ENCODE results near the gene CDH22.

CDH22 gene

GRCh38 chr20:46304852-46305251 is 3.4 kb downstream of the CDH22 start:
- no peak overlapping the region for H3K4me3 ChIP-seq (ENCODE audit: low read depth in 1 of 2, low read length in 1 of 2)
- H3K27me3 ChIP-seq = peaks cover 88% of the 10 kb centered on the region
- TF ChIP-seq CTCF (IDR thresholded peaks at IDR 0.05) = no peak

GRCh38 chr20:46304361-46304760 is 3.9 kb downstream of the CDH22 start:
- peaks cover 83% of the 10 kb centered on the region for H3K27me3 ChIP-seq
- TF ChIP-seq CTCF (IDR thresholded peaks at IDR 0.05) = no peak
- no peak overlapping the region for H3K27ac ChIP-seq
- H3K9me3 ChIP-seq = no peaks in the 10 kb centered on the region
- H3K4me1 ChIP-seq (ENCODE audit: control insufficient read depth in 1 of 2, insufficient read depth in 1 of 2, low read depth in 1 of 2, low read length in 1 of 2) = peaks cover 12 to 22% of the 10 kb centered on the region in 2 experiments
- H3K36me3 ChIP-seq = no peaks in the 10 kb centered on the region
- no peak overlapping the region for H3K4me3 ChIP-seq (ENCODE audit: low read depth in 1 of 2, low read length in 1 of 2)

More at GRCh38 chr20:46304852-46305251, 3.4 kb downstream of the CDH22 start:
- Histone ChIP-seq H3K27ac (no peak overlapping the region), H3K9me3 (no peaks in the 10 kb centered on the region), H3K4me1 (ENCODE audit: control insufficient read depth in 1 of 2, insufficient read depth in 1 of 2, low read depth in 1 of 2, low read length in 1 of 2) (peaks cover 12 to 22% of the 10 kb centered on the region in 2 experiments), H3K36me3 (no peaks in the 10 kb centered on the region)

GRCh38 chr20:46303176-46303956 is 4.9 kb downstream of the CDH22 start:
- Histone ChIP-seq H3K27me3 (peaks cover 82% of the 10 kb centered on the region), H3K9me3 (no peaks in the 10 kb centered on the region), H3K4me1 (ENCODE audit: control insufficient read depth in 1 of 2, insufficient read depth in 1 of 2, low read depth in 1 of 2, low read length in 1 of 2) (peaks cover 12 to 17% of the 10 kb centered on the region in 2 experiments), H3K4me3 (ENCODE audit: low read depth in 1 of 2, low read length in 1 of 2) (no peak overlapping the region), H3K36me3 (no peaks in the 10 kb centered on the region), H3K27ac (no peak overlapping the region)
- no peak for TF ChIP-seq CTCF (IDR thresholded peaks at IDR 0.05)

- H3K27me3 ChIP-seq = peaks cover 79% of the 10 kb centered on the region
- peaks cover 3 to 4% of the 10 kb centered on the region in 2 experiments for H3K4me1 ChIP-seq (ENCODE audit: control insufficient read depth in 1 of 2, insufficient read depth in 1 of 2, low read depth in 1 of 2, low read length in 1 of 2)
- TF ChIP-seq CTCF (IDR thresholded peaks at IDR 0.05) = no peak
- H3K4me3 ChIP-seq (ENCODE audit: low read depth in 1 of 2, low read length in 1 of 2) = no peak overlapping the region
- no peak overlapping the region for H3K27ac ChIP-seq
- H3K36me3 ChIP-seq = no peaks in the 10 kb centered on the region
- H3K9me3 ChIP-seq = no peaks in the 10 kb centered on the region
These were observed 6.2 kb downstream of the CDH22 start for GRCh38 chr20:46302106-46302505.

GRCh38 chr20:46300281-46300680 is 8.0 kb downstream of the CDH22 start:
- Histone ChIP-seq H3K36me3 (no peaks in the 10 kb centered on the region), H3K27me3 (peaks cover 79% of the 10 kb centered on the region), H3K9me3 (no peaks in the 10 kb centered on the region), H3K27ac (no peak overlapping the region), H3K4me3 (ENCODE audit: low read depth in 1 of 2, low read length in 1 of 2) (no peak overlapping the region), H3K4me1 (ENCODE audit: control insufficient read depth in 1 of 2, insufficient read depth in 1 of 2, low read depth in 1 of 2, low read length in 1 of 2) (no peaks in the 10 kb centered on the region)
- TF ChIP-seq CTCF (IDR thresholded peaks at IDR 0.05) = no peak

All from neutrophil (primary cell).